Ishikawa (cell line): ENCODE data around the gene PLXNA2.

ENCODE experiments used
- CEBPB ChIP-seq: IDR thresholded peaks from 2 replicates; pipeline ENCODE4 v1.6.1; 2012
- CREB1 ChIP-seq: IDR thresholded peaks from 2 replicates; pipeline ENCODE4 v1.6.1; 2012; ENCODE audit warnings: low read depth
- EGR1 ChIP-seq: IDR thresholded peaks from 2 replicates; pipeline ENCODE4 v1.6.1; 2012
- EP300 ChIP-seq: IDR thresholded peaks from 2 replicates; pipeline ENCODE4 v1.6.1; 2012; ENCODE audit warnings: borderline replicate concordance
- FOXM1 ChIP-seq: IDR thresholded peaks from 2 replicates; pipeline ENCODE4 v1.6.1; 2012; ENCODE audit warnings: low read depth, borderline replicate concordance
- MAX ChIP-seq: IDR thresholded peaks from 2 replicates; pipeline ENCODE4 v1.6.1; 2012
- NFIC ChIP-seq: IDR thresholded peaks from 2 replicates; pipeline ENCODE4 v1.6.1; 2012
- RAD21 ChIP-seq: IDR thresholded peaks from 2 replicates; pipeline ENCODE4 v1.6.1; 2012; ENCODE audit warnings: low read depth
- REST ChIP-seq: IDR thresholded peaks from 2 replicates; pipeline ENCODE4 v1.6.1; 2012; ENCODE audit warnings: low read depth, mild to moderate bottlenecking
- TAF1 ChIP-seq: IDR thresholded peaks from 2 replicates; pipeline ENCODE4 v1.6.1; 2012; ENCODE audit warnings: low read depth, mild to moderate bottlenecking
- TCF12 ChIP-seq: IDR thresholded peaks from 2 replicates; pipeline ENCODE4 v1.6.1; 2012; ENCODE audit warnings: low read depth
- TEAD4 ChIP-seq: IDR thresholded peaks from 2 replicates; pipeline ENCODE4 v1.6.1; 2012
- USF1 ChIP-seq: IDR thresholded peaks from 2 replicates; pipeline ENCODE4 v1.6.1; 2012
- YY1 ChIP-seq: IDR thresholded peaks from 2 replicates; pipeline ENCODE4 v1.6.1; 2012; ENCODE audit warnings: low read depth
- ZBTB7A ChIP-seq: IDR thresholded peaks from 2 replicates; pipeline ENCODE4 v1.6.1; 2012; ENCODE audit warnings: low read depth

PLXNA2 gene

GRCh38 chr1:208079161-208079560 is 165.0 kb downstream of the PLXNA2 start:
- TF ChIP-seq CEBPB (no peak), CREB1 (no peak), NFIC (no peak), YY1 (no peak), TEAD4 (no peak), EP300 (no peak), FOXM1 (no peak), REST (no peak), EGR1 (no peak), RAD21 (no peak), ZBTB7A (no peak), MAX (no peak), USF1 (no peak), TAF1 (no peak), TCF12 (no peak)

GRCh38 chr1:208078752-208079151 is 165.4 kb downstream of the PLXNA2 start:
- TF ChIP-seq TCF12, result no peak
- no peak for TF ChIP-seq TAF1
- TF ChIP-seq MAX, result no peak
- TF ChIP-seq ZBTB7A, result no peak
- no peak for TF ChIP-seq USF1
- TF ChIP-seq EP300, result no peak
- no peak for TF ChIP-seq RAD21
- no peak for TF ChIP-seq TEAD4
- TF ChIP-seq FOXM1, result no peak
- TF ChIP-seq NFIC, result no peak
- no peak for TF ChIP-seq EGR1
- TF ChIP-seq YY1, result no peak
- no peak for TF ChIP-seq CREB1
- no peak for TF ChIP-seq REST
- no peak for TF ChIP-seq CEBPB

GRCh38 chr1:208077232-208078075 is 166.7 kb downstream of the PLXNA2 start:
- TF ChIP-seq CEBPB (no peak), MAX (no peak), EP300 (no peak), EGR1 (no peak), TCF12 (no peak), REST (no peak), ZBTB7A (no peak), RAD21 (no peak), FOXM1 (no peak), YY1 (no peak), CREB1 (no peak), TEAD4 (no peak), USF1 (no peak), TAF1 (no peak), NFIC (no peak)
